ENCODE data around the gene CRISPLD2.

Gene CRISPLD2

DNA sequence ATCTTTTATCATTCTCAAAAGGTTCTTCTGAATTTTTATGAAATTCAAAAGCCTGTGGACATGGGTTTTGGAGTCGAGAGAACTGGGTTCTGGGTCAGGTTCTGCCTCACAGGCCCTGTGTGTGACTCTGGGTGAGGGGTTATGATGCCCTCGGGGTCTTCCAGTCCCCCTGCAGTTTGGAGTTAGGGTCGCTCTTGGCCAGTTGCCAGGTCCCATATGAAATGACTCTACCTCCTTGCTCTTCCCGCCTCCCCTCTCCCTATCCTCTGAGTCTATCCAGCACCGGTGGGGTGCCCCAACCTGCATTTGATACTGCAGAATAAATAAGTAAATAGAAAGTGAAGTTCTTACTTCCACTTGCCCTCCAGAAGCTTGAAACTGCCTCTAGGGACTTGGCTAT, 137.4 kb downstream of the CRISPLD2 start:
- no peak for DNase-seq (ENCODE audit: low spot score)

GRCh38 chr16:84957792-84958191, 138.0 kb downstream of the CRISPLD2 start:
- DNase-seq (ENCODE audit: low spot score): no peak
